HEK293 (cell line): ENCODE data around the gene MSLN.
A peak's percentile ranks its signal among the peaks of the same experiment; 100 is the strongest.

Experiments
- AEBP2 ChIP-seq: fragments of 450-650 bp; formaldehyde crosslinking; IDR thresholded peaks from 2 replicates; pipeline ENCODE4 v1.5.1; 2016; ENCODE audit warnings: missing biosample characterization, missing genetic modification characterization, borderline replicate concordance
- BCL11B ChIP-seq: fragments of 450-650 bp; formaldehyde crosslinking; IDR thresholded peaks from 2 replicates; pipeline ENCODE4 v1.5.1; 2016; ENCODE audit warnings: low read depth, missing biosample characterization, missing genetic modification characterization
- GLIS1 ChIP-seq: fragments of 450-650 bp; formaldehyde crosslinking; IDR thresholded peaks from 2 replicates; pipeline ENCODE4 v1.5.1; 2016; ENCODE audit warnings: missing biosample characterization, missing genetic modification characterization
- HIC1 ChIP-seq: fragments of 450-650 bp; formaldehyde crosslinking; IDR thresholded peaks from 2 replicates; pipeline ENCODE4 v1.5.1; 2016; ENCODE audit warnings: missing biosample characterization, missing genetic modification characterization
- HOXC10 ChIP-seq: sonication (generic); formaldehyde crosslinking; IDR thresholded peaks from 2 replicates; pipeline ENCODE4 v1.8.1; 2023; ENCODE audit warnings: mild to moderate bottlenecking, missing genetic modification reagents
- KLF8 ChIP-seq: fragments of 450-650 bp; formaldehyde crosslinking; IDR thresholded peaks from 2 replicates; pipeline ENCODE4 v1.5.1; 2016; ENCODE audit warnings: missing biosample characterization, missing genetic modification characterization
- KLF9 ChIP-seq: fragments of 450-650 bp; formaldehyde crosslinking; IDR thresholded peaks from 2 replicates; pipeline ENCODE4 v1.5.1; 2016; ENCODE audit warnings: missing biosample characterization, missing genetic modification characterization, low read depth
- PATZ1 ChIP-seq: fragments of 450-650 bp; formaldehyde crosslinking; IDR thresholded peaks from 2 replicates; pipeline ENCODE4 v1.5.1; 2016; ENCODE audit warnings: missing biosample characterization, missing genetic modification characterization
- SP2 ChIP-seq: fragments of 450-650 bp; formaldehyde crosslinking; IDR thresholded peaks from 2 replicates; pipeline ENCODE4 v1.5.1; 2016; ENCODE audit warnings: missing biosample characterization, missing genetic modification characterization
- YY1 ChIP-seq: fragments of 450-650 bp; formaldehyde crosslinking; IDR thresholded peaks from 2 replicates; pipeline ENCODE4 v1.5.1; 2018; ENCODE audit warnings: missing biosample characterization, missing genetic modification characterization
- ZBTB10 ChIP-seq: fragments of 450-650 bp; formaldehyde crosslinking; IDR thresholded peaks from 2 replicates; pipeline ENCODE4 v1.5.1; 2016; ENCODE audit warnings: missing biosample characterization, missing genetic modification characterization
- ZFHX2 ChIP-seq: fragments of 450-650 bp; formaldehyde crosslinking; conservative IDR thresholded peaks from 2 replicates; pipeline ENCODE4 v1.5.1; 2016; ENCODE audit warnings: missing biosample characterization, missing genetic modification characterization
- ZIC2 ChIP-seq: fragments of 450-650 bp; formaldehyde crosslinking; IDR thresholded peaks from 2 replicates; pipeline ENCODE4 v1.5.1; 2016; ENCODE audit warnings: missing biosample characterization, missing genetic modification characterization
- ZNF175 ChIP-seq: fragments of 450-650 bp; formaldehyde crosslinking; IDR thresholded peaks from 2 replicates; pipeline ENCODE4 v1.5.1; 2016; ENCODE audit warnings: missing biosample characterization, missing genetic modification characterization
- ZNF2 ChIP-seq: fragments of 450-650 bp; formaldehyde crosslinking; IDR thresholded peaks from 2 replicates; pipeline ENCODE4 v1.5.1; 2016; ENCODE audit warnings: missing biosample characterization, missing genetic modification characterization
- ZNF302 ChIP-seq: fragments of 450-650 bp; formaldehyde crosslinking; IDR thresholded peaks from 2 replicates; pipeline ENCODE4 v1.5.1; 2016; ENCODE audit warnings: missing biosample characterization, missing genetic modification characterization, low read depth
- ZNF341 ChIP-seq: fragments of 450-650 bp; formaldehyde crosslinking; IDR thresholded peaks from 2 replicates; pipeline ENCODE4; 2016; ENCODE audit warnings: low read depth, missing biosample characterization, missing genetic modification characterization
- ZNF350 ChIP-seq: fragments of 450-650 bp; formaldehyde crosslinking; IDR thresholded peaks from 2 replicates; pipeline ENCODE4 v1.5.0; 2017; ENCODE audit warnings: missing biosample characterization, mild to moderate bottlenecking, missing genetic modification characterization
- ZNF398 ChIP-seq: fragments of 450-650 bp; formaldehyde crosslinking; IDR thresholded peaks from 2 replicates; pipeline ENCODE4 v1.5.1; 2017; ENCODE audit warnings: missing biosample characterization, missing genetic modification characterization
- ZNF549 ChIP-seq: fragments of 450-650 bp; IDR thresholded peaks from 2 replicates; pipeline ENCODE4 v1.5.1; 2018; ENCODE audit warnings: missing biosample characterization, missing genetic modification characterization, mild to moderate bottlenecking, inconsistent platforms, moderate library complexity
- ZNF560 ChIP-seq: fragments of 450-650 bp; formaldehyde crosslinking; IDR thresholded peaks from 2 replicates; pipeline ENCODE4 v1.5.1; 2017; ENCODE audit warnings: missing biosample characterization, missing genetic modification characterization, borderline replicate concordance
- ZNF596 ChIP-seq: fragments of 450-650 bp; IDR thresholded peaks from 2 replicates; pipeline ENCODE4 v1.5.0; 2018; ENCODE audit warnings: missing biosample characterization, mild to moderate bottlenecking, missing genetic modification characterization, moderate library complexity
- ZNF692 ChIP-seq: fragments of 450-650 bp; formaldehyde crosslinking; IDR thresholded peaks from 2 replicates; pipeline ENCODE4 v1.5.1; 2016; ENCODE audit warnings: missing biosample characterization, missing genetic modification characterization
- ZNF707 ChIP-seq: fragments of 450-650 bp; formaldehyde crosslinking; IDR thresholded peaks from 2 replicates; pipeline ENCODE4 v1.5.1; 2016; ENCODE audit warnings: missing biosample characterization, missing genetic modification characterization
- ZNF747 ChIP-seq: fragments of 450-650 bp; formaldehyde crosslinking; IDR thresholded peaks from 2 replicates; pipeline ENCODE4 v1.5.1; 2016; ENCODE audit warnings: missing biosample characterization, missing genetic modification characterization
- ZNF777 ChIP-seq: fragments of 450-650 bp; formaldehyde crosslinking; IDR thresholded peaks from 2 replicates; pipeline ENCODE4 v1.5.1; 2017; ENCODE audit warnings: missing biosample characterization, missing genetic modification characterization, borderline replicate concordance
- ZSCAN23 ChIP-seq: fragments of 450-650 bp; formaldehyde crosslinking; IDR thresholded peaks from 2 replicates; pipeline ENCODE4 v1.5.1; 2016; ENCODE audit warnings: missing biosample characterization, missing genetic modification characterization
- ZSCAN30 ChIP-seq: fragments of 450-650 bp; IDR thresholded peaks from 2 replicates; pipeline ENCODE4 v1.5.1; 2018; ENCODE audit warnings: missing biosample characterization, mild to moderate bottlenecking, missing genetic modification characterization, moderate library complexity

Gene MSLN

GRCh38 chr16:721765-722540, 38.6 kb upstream of the MSLN start (continued):
- peak; percentile 46; the same call in 1 of the 2 replicates for TF ChIP-seq ZNF692 (tag by site-specific recombination)
- TF ChIP-seq KLF8 (tag by site-specific recombination): peak; percentile 35; the same call in 1 of the 2 replicates
- peak; percentile 75 for TF ChIP-seq PATZ1 (tag by site-specific recombination)
- no peak for TF ChIP-seq ZNF302
- TF ChIP-seq ZNF747 (tag by site-specific recombination): no peak
- peak; percentile 49 for TF ChIP-seq ZNF341
- no peak for TF ChIP-seq ZNF596
- TF ChIP-seq ZNF175 (tag by site-specific recombination): no peak
- no peak for TF ChIP-seq ZSCAN23 (tag by site-specific recombination)
- TF ChIP-seq ZNF549: no peak
- TF ChIP-seq GLIS1: peak; percentile 49; the same call in 1 of the 2 replicates
- TF ChIP-seq ZSCAN30 (tag by site-specific recombination): no peak
- no peak for TF ChIP-seq ZNF707
- no peak for TF ChIP-seq ZNF777 (tag by site-specific recombination)
- peak; percentile 81 for TF ChIP-seq ZIC2
- no peak for TF ChIP-seq ZNF398
- no peak for TF ChIP-seq ZNF560
- peak; percentile 32; the same call in 1 of the 2 replicates for TF ChIP-seq SP2 (tag by site-specific recombination)
- TF ChIP-seq KLF9 (tag by site-specific recombination): no peak
- no peak for TF ChIP-seq AEBP2 (tag by site-specific recombination)
- peak; percentile 79 for TF ChIP-seq ZFHX2 (tag by site-specific recombination)
- TF ChIP-seq ZNF350 (tag by site-specific recombination): no peak
- no peak for TF ChIP-seq YY1 (tag by site-specific recombination)
- TF ChIP-seq BCL11B (tag by site-specific recombination): 0 out of 2 replicates have a peak, but pooled peaks have one; percentile 28
- no peak for TF ChIP-seq ZNF2 (tag by site-specific recombination)
- no peak for TF ChIP-seq HOXC10 (CRISPR knock-in tag)
- no peak for TF ChIP-seq ZBTB10 (tag by site-specific recombination)
- TF ChIP-seq HIC1 (tag by site-specific recombination): no peak
